ENCODE data around the gene TSPAN18.

The TSPAN18 gene

GRCh38 chr11:44979543-44980399, 253.0 kb downstream of the TSPAN18 start:
- no peak for ATAC-seq

DNA sequence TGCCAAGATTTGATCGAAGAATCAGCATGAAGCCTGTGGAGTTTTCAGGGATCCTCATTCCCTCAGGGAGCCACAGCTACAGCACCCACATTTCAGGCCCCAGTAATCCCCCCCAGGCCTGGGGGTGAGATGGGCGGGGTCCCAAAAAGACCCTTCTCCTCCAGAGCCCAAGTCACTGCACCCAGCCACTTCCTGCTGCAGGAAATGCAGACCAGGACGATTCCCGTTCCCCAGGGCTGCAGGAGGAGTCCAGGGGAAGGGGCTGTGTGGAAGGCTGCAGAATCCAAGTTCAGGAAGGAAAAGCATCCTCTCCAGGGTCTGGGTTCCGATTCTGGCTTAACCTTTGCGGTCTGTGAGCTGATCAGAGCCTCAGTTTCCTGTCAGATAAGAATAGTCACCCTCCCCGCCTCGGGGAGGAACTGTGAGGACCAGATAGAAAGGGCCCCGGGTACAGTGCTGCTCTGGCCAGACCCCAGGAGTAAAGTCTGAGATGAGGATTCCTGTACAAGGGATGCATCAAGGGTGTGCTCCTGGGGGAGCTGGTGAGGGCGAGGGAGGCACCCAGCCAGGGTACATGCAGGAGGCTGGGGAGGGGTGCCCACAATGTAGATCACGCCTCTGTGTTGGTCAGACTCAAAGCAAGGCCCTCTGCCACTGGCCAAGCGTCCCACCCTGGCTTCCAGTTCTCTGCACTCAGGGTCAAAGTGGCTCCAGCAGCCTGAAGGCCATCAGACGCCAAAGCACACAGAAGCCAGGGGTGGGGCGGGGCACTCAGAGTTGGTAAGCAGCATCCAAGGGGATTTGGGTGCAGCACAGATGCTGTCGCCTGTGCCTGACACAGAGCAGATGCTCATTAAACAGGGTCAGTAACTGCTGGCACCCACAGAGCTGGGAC, 254.0 kb downstream of the TSPAN18 start:
- DNase-seq (no peak), ATAC-seq (no peak)

More at GRCh38 chr11:44979543-44980399, 253.0 kb downstream of the TSPAN18 start:
- DNase-seq: no peak

All from stimulated activated naive CD8-positive, alpha-beta T cell treated with anti-CD3 and anti-CD28 coated beads, Interleukin-15, Interleukin-2, amounts not matched to agents 100 U/mL and 50 U/mL, for 24 hours (primary cell).